Right lobe of liver (tissue), 4 donors: Measurements from ENCODE around the gene MMP17.

Source experiments
- CTCF ChIP-seq, 4 donors: fragments of 200-600 bp in 3 of 4; fragments of 450-650 bp in 1 of 4; IDR thresholded peaks; one replicate each; pipeline versions ENCODE4 v1.5.1 to v1.8.0; 2016 to 2022; ENCODE audit warnings: antibody characterized with exemption in 4 of 4, mild to moderate bottlenecking in 2 of 4
- POLR2A ChIP-seq: fragments of 450-650 bp; IDR thresholded peaks from one replicate; pipeline ENCODE4 v1.6.1; 2017; ENCODE audit warnings: antibody characterized with exemption, mild to moderate bottlenecking
- donor health status: DM: no; HTN: no; CAD: no.
- donor health status: DM: no; HTN: no; CAD: no.
- donor health status: DM: no; HTN: yes; CAD: no.

- TF ChIP-seq CTCF (IDR thresholded peaks at IDR 0.05) = no peak
- no peak for TF ChIP-seq POLR2A
Observed at GRCh38 chr12:131882804-131883520, 54.8 kb downstream of the MMP17 start.
